Chondrocyte (in vitro differentiated cells): Measurements from ENCODE around the gene GJB6. TPM values are rescaled to one million over a fixed set of nuclear protein-coding genes. Genes with fewer than 3 reads are reported as not detected.
"Not testable (repeated sequence)": the region's sequence is repeated elsewhere in the genome, so short reads cannot be mapped to it uniquely, and the experiment has no call there.

Experiments used
- DNase-seq: peaks from one replicate; pipeline ENCODE4 v3.0.0; 2021; ENCODE audit warnings: mixed read lengths, low spot score
- H3K27ac Mint-ChIP-seq: one replicate; pipeline ENCODE4 v1.8.0; 2021; ENCODE audit warnings: mild to moderate bottlenecking, moderate library complexity, mixed read lengths; ENCODE audit not compliant: unreplicated experiment
- H3K27me3 Mint-ChIP-seq: 2 replicates; pipeline ENCODE4 v1.8.0; 2021; ENCODE audit warnings: low read depth, mixed read lengths
- H3K36me3 Mint-ChIP-seq: 2 replicates; pipeline ENCODE4 v1.8.0; 2021; ENCODE audit warnings: low read depth, mixed read lengths
- H3K4me1 Mint-ChIP-seq: 2 replicates; pipeline ENCODE4 v1.8.0; 2021; ENCODE audit warnings: low read depth, mild to moderate bottlenecking, mixed read lengths
- H3K4me3 Mint-ChIP-seq: one replicate; pipeline ENCODE4 v1.8.0; 2021; ENCODE audit warnings: mild to moderate bottlenecking, moderate library complexity, mixed read lengths; ENCODE audit not compliant: unreplicated experiment
- H3K9me3 Mint-ChIP-seq: 2 replicates; pipeline ENCODE4 v1.8.0; 2021; ENCODE audit warnings: low read depth, mixed read lengths
- long read RNA-seq: library from polyadenylated mRNA; stranded (forward); transcript quantifications from one replicate; pipeline ENCODE4 v2.0.0, GENCODE V29; 2021
- total RNA-seq: library from RNA; stranded (reverse); gene quantifications from 3 replicates; pipeline ENCODE4 v1.2.1, GENCODE V29; 2021
- TF ChIP-seq, protein P1 (sequence below): fragments of 200-600 bp; sonication (generic); IDR thresholded peaks from 2 replicates; pipeline ENCODE4 v1.5.0; 2021; ENCODE audit warnings: antibody characterized with exemption, mild to moderate bottlenecking, moderate library complexity

The GJB6 gene
- total RNA-seq: not detected in 3 replicates
- long read RNA-seq: 0 reads

DNA sequence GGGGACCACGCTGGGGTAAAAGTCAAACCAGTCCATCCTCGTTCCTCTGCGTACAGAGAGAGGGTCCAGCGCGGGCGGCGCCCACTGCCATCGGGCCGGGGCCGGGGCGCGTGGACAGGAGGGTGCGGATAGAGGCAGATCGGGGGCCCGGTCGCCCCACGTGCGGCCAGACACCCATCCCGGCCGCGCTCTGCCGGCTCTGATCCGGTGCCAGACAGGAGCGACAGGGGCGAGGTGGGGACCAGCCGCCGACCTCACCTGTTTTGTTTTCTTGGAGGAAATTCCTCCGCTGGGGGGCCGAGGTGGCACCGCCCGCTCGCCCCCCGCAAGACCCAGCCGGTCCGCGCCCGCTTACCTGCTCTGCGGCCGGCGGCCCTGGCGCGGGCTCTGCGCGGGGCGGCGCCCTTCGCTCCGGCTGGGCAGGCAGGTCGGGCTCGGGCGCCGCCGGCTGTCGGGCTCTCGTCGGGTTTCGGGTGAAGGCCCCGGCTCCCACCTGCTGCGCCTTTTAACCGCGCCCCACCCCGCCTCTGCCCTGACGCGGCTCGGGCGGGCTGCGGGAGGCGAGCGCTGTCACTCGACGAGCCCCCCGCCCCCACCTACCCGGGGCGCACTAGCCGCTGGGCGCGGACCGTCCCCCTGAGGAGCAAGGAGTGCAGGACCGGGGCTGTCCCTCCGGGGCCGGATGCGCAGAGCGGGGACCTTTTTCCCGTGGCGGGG, at the start of gene GJB6:
Gene GJB6, minus strand, starts transcription at position 481 of the 717 bp plus-strand sequence. CDS start 8,839 bp downstream, outside the sequence.
- no peaks in the 10 kb centered on the region for H3K9me3 Mint-ChIP-seq
- no peak within 1 kb of the TSS for H3K27ac Mint-ChIP-seq
- DNase-seq: no peak
- peaks cover 5% of the 10 kb centered on the region for H3K4me1 Mint-ChIP-seq
- no peaks in the 10 kb centered on the region for H3K36me3 Mint-ChIP-seq
- peaks cover 73% of the 10 kb centered on the region for H3K27me3 Mint-ChIP-seq
- H3K4me3 Mint-ChIP-seq: peak within 1 kb of the TSS; percentile 22
- TF ChIP-seq, protein P1, sequence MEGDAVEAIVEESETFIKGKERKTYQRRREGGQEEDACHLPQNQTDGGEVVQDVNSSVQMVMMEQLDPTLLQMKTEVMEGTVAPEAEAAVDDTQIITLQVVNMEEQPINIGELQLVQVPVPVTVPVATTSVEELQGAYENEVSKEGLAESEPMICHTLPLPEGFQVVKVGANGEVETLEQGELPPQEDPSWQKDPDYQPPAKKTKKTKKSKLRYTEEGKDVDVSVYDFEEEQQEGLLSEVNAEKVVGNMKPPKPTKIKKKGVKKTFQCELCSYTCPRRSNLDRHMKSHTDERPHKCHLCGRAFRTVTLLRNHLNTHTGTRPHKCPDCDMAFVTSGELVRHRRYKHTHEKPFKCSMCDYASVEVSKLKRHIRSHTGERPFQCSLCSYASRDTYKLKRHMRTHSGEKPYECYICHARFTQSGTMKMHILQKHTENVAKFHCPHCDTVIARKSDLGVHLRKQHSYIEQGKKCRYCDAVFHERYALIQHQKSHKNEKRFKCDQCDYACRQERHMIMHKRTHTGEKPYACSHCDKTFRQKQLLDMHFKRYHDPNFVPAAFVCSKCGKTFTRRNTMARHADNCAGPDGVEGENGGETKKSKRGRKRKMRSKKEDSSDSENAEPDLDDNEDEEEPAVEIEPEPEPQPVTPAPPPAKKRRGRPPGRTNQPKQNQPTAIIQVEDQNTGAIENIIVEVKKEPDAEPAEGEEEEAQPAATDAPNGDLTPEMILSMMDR: no peak

DNA sequence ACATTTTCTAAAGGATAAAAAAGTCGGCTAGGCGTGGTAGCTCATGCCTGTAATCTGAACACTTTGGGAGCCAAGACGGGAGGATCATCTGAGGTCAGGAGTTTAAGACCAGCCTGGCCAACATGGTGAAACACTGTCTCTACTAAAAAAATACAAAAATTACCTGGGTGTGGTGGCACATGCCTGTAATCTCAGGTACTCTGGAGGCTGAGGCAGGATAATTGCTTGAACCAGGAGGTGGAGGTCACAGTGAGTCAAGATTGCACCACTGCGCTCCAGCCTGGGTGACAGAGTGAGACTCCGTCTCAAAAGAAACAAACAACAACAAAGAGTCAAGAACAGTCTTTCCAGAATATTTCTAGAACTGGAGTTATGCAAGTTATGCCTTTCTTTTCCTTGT, 44.8 kb upstream of the GJB6 start:
- H3K27ac Mint-ChIP-seq, H3K36me3 Mint-ChIP-seq, H3K4me1 Mint-ChIP-seq, H3K4me3 Mint-ChIP-seq, H3K9me3 Mint-ChIP-seq, DNase-seq: not testable (repeated sequence)
- peaks cover 16% of the 10 kb centered on the region for H3K27me3 Mint-ChIP-seq

DNA sequence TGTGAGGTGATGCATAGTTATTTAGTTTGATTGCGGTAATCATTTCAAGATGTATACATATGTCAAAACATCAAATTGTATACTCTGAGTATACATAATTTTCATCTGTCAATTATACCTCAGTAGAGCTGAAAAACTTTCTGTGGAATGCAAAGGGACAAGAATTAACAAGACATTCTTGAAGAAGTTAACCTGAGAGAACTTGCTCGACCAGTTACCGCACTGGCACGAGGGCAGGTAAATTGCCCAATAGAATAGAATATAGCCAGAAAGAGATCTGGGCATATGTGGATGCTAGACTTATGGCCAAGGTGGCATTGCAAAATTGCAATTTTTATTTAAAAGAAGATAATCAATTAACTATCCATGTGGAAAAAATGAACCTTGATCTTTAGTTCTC, 42.3 kb upstream of the GJB6 start:
- TF ChIP-seq, protein P1: no peak
- no peak overlapping the region for H3K4me3 Mint-ChIP-seq
- H3K36me3 Mint-ChIP-seq: peaks cover 2% of the 10 kb centered on the region
- H3K9me3 Mint-ChIP-seq: no peaks in the 10 kb centered on the region
- H3K27me3 Mint-ChIP-seq: peaks cover 26% of the 10 kb centered on the region
- H3K4me1 Mint-ChIP-seq: peaks cover 5% of the 10 kb centered on the region
- no peak for DNase-seq
- H3K27ac Mint-ChIP-seq: no peak overlapping the region

DNA sequence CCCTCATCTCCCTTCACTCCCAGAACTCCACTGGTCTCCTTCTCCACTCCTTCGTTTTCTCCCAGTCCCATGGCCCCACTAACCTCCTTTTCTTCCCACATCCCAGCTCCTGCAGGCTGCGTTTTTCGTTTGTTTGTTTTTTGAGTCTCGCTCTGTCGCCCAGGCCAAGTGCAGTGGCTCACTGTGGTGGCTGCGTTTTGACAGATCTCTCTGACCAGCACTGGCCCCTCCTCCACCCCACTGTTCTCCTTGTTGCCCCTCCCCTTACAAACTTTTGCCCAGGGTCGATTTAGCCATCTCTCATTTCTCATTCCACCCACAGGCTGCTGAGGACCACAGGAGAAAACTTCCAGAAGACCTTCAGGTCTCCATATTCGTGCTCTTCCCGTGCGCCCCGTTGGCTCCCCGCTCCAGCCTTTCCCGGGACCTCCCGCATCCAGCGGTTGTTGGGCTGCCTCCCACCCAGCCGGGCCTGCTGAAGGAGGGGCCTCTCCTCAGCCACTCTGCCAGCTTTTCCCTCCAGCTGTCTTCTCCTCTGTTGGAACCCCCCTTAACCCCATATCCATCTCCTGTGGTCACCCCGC, 40.6 kb upstream of the GJB6 start:
- H3K4me3 Mint-ChIP-seq: no peak overlapping the region
- no peaks in the 10 kb centered on the region for H3K9me3 Mint-ChIP-seq
- no peak for DNase-seq
- peaks cover 26% of the 10 kb centered on the region for H3K27me3 Mint-ChIP-seq
- peaks cover 5% of the 10 kb centered on the region for H3K4me1 Mint-ChIP-seq
- TF ChIP-seq, protein P1: no peak
- peaks cover 2% of the 10 kb centered on the region for H3K36me3 Mint-ChIP-seq
- no peak overlapping the region for H3K27ac Mint-ChIP-seq

DNA sequence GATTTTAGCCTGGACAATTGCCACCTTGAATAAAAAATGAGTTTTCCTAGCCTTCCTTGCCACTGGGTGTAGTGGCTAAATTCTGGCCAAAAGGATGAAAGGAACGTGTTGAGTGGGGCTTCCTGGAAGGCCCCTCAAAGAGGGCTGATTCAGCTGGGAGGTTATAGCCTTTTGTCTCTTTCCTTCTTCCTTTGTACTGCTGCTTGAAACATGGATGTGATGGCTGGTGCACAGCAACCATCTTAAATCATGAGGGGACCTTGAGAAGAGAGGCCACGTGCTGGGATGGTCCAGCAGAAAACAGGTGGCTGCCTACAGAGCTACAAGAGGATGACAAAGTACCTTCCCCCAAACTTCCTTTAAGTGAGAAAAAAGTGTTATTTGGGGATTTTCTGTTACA, 40.0 kb upstream of the GJB6 start:
- H3K4me3 Mint-ChIP-seq: no peak overlapping the region
- no peak for DNase-seq
- no peak overlapping the region for H3K27ac Mint-ChIP-seq
- H3K4me1 Mint-ChIP-seq: peaks cover 5% of the 10 kb centered on the region
- H3K36me3 Mint-ChIP-seq: peaks cover 2% of the 10 kb centered on the region
- no peaks in the 10 kb centered on the region for H3K9me3 Mint-ChIP-seq
- peaks cover 26% of the 10 kb centered on the region for H3K27me3 Mint-ChIP-seq
- TF ChIP-seq, protein P1: no peak

DNA sequence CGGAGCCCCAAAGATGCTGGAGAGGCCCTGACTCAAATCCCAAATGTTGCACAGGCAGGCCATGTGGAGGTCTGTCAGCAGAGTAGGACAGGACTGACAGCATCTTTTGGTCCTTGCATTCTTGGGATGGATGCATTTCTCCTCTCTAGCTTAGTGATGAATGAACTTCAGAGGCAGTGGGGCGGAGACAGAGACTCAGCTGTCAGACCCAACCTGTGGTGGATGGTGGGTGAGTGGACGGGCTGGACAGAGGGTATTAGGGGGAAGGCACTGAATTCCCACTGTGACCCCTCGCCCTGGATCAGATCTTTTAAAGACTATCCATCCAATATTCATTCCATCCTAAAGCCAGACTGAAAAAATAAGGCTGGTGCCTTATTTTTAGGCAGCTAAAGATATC, 39.3 kb upstream of the GJB6 start:
- no peak overlapping the region for H3K4me3 Mint-ChIP-seq
- peaks cover 5% of the 10 kb centered on the region for H3K4me1 Mint-ChIP-seq
- H3K27me3 Mint-ChIP-seq: peaks cover 30% of the 10 kb centered on the region

More for the DNA sequence above, 39.3 kb upstream of the GJB6 start:
- Mint-ChIP-seq H3K9me3 (no peaks in the 10 kb centered on the region), H3K27ac (no peak overlapping the region), H3K36me3 (peaks cover 2% of the 10 kb centered on the region)
- DNase-seq: no peak
- TF ChIP-seq, protein P1: no peak
